ENCODE data around the gene CACNA2D1.

The CACNA2D1 gene

DNA sequence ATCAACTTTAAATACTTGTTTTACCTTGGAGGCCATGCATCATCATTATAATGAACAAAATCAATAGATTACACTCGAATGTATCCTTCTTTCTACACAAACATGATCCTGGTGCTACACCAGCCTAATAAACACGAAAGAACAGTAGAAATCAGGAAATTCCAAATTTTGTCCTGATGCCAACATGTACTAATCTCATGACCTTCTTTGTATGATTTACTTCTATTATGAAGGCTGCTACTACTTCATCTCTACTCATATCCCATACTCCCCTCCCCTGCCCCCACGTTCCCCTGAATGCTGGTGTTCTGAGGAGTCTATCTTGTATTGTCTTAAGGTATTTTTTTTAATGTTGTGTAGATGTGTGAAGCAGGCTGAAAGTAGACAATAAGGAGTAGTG is 315.0 kb downstream of the CACNA2D1 start:
- DNase-seq (ENCODE audit: low read depth) = no peak
- TF ChIP-seq, protein P1, sequence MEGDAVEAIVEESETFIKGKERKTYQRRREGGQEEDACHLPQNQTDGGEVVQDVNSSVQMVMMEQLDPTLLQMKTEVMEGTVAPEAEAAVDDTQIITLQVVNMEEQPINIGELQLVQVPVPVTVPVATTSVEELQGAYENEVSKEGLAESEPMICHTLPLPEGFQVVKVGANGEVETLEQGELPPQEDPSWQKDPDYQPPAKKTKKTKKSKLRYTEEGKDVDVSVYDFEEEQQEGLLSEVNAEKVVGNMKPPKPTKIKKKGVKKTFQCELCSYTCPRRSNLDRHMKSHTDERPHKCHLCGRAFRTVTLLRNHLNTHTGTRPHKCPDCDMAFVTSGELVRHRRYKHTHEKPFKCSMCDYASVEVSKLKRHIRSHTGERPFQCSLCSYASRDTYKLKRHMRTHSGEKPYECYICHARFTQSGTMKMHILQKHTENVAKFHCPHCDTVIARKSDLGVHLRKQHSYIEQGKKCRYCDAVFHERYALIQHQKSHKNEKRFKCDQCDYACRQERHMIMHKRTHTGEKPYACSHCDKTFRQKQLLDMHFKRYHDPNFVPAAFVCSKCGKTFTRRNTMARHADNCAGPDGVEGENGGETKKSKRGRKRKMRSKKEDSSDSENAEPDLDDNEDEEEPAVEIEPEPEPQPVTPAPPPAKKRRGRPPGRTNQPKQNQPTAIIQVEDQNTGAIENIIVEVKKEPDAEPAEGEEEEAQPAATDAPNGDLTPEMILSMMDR (conservative IDR thresholded peaks at IDR 0.05; ENCODE audit: low read depth, low read length) = no peak
- no peak overlapping the region for H3K4me3 ChIP-seq (ENCODE audit: low read depth, low read length)

DNA sequence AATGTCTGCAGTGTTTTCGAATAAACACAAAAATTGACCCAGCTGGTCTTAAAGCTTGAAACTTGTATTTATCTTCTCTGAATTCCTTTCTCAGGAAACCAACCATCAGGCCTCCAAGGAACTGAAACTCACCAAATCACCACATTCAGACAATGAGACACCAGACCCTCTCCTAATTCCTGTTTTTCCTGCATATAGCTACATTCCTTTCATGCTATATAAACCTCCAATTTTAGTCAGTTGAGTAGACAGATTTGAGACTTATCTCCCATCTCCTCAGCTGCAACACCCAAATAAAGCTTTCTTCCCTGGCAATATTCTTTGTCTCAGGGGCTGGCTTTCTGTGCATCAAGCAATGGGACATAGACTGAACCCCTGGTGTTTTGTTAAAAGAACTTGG is 317.0 kb downstream of the CACNA2D1 start:
- TF ChIP-seq, protein P1 (conservative IDR thresholded peaks at IDR 0.05; ENCODE audit: low read depth, low read length) = no peak
- no peak overlapping the region for H3K4me3 ChIP-seq (ENCODE audit: low read depth, low read length)
- no peak for DNase-seq (ENCODE audit: low read depth)

DNA sequence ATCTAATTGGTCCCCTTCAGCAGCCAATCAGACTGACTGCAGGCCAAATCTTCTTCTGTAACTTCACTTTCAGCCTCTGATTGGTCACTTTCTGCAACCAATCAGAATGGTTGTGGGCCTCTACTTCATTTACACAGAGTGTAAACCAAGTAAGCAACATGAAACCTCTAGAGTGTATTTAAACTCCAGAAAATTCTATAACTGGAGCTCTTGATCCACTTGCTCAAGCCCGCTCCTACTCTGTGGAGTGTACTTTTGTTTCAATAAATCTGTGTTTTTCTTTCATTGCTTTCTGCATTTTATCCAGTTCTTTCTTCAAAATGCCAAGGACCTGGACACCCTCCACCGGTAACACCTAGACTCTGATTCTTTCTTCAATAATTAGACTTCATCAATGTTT is 319.1 kb downstream of the CACNA2D1 start:
- no peak for DNase-seq (ENCODE audit: low read depth)
- TF ChIP-seq, protein P1 (conservative IDR thresholded peaks at IDR 0.05; ENCODE audit: low read depth, low read length) = no peak
- H3K4me3 ChIP-seq (ENCODE audit: low read depth, low read length) = no peak overlapping the region

DNA sequence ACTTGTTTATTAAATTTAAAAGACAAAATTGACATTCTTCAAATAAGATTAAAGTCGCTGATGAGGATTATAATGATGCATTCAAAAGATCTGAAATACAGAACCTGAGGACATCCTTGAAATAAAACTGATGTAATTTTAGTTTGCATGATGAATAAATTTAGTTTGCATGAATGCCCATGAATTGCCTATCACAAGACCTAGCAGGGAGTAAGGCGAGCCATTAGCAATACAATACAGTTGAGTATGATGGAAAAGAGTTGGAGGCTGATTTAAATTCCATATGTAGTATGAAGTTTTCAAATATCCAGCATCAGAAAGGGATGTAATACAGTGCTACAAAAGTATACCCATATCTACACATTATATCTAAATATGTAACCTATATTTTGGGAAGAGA is 321.3 kb downstream of the CACNA2D1 start:
- DNase-seq (ENCODE audit: low read depth) = no peak
- no peak overlapping the region for H3K4me3 ChIP-seq (ENCODE audit: low read depth, low read length)
- TF ChIP-seq, protein P1 (conservative IDR thresholded peaks at IDR 0.05; ENCODE audit: low read depth, low read length) = no peak

GRCh38 chr7:82114237-82114636 is 329.3 kb downstream of the CACNA2D1 start:
- DNase-seq (ENCODE audit: low read depth) = no peak
- TF ChIP-seq, protein P1 (conservative IDR thresholded peaks at IDR 0.05; ENCODE audit: low read depth, low read length) = no peak
- H3K4me3 ChIP-seq (ENCODE audit: low read depth, low read length) = no peak overlapping the region

- H3K4me3 ChIP-seq (ENCODE audit: low read depth, low read length) = no peak overlapping the region
- TF ChIP-seq, protein P1 (conservative IDR thresholded peaks at IDR 0.05; ENCODE audit: low read depth, low read length) = no peak
- DNase-seq (ENCODE audit: low read depth) = no peak
Measured at GRCh38 chr7:82110146-82110840, 333.3 kb downstream of the CACNA2D1 start.

GRCh38 chr7:82109288-82109687 is 334.3 kb downstream of the CACNA2D1 start:
- H3K4me3 ChIP-seq (ENCODE audit: low read depth, low read length) = no peak overlapping the region
- TF ChIP-seq, protein P1 (conservative IDR thresholded peaks at IDR 0.05; ENCODE audit: low read depth, low read length) = no peak
- DNase-seq (ENCODE audit: low read depth) = peak; percentile 59
